WTC11 (cell line): ENCODE measurements around the gene NCOA3.

Experiments used
- ESRRA ChIP-seq: sonication (generic); formaldehyde crosslinking; IDR thresholded peaks from 2 replicates; pipeline ENCODE4 v1.8.1; 2022; ENCODE audit warnings: mild to moderate bottlenecking, missing genetic modification reagents, borderline replicate concordance
- NR1H2 ChIP-seq: sonication (generic); formaldehyde crosslinking; IDR thresholded peaks from 2 replicates; pipeline ENCODE4 v1.9.0; 2021; ENCODE audit warnings: mild to moderate bottlenecking, moderate library complexity, missing genetic modification reagents
- TF ChIP-seq, protein P1 (sequence below): fragments of 200-600 bp; IDR thresholded peaks from 2 replicates; pipeline ENCODE4 v1.8.0; 2022; ENCODE audit warnings: antibody characterized with exemption

DNA sequence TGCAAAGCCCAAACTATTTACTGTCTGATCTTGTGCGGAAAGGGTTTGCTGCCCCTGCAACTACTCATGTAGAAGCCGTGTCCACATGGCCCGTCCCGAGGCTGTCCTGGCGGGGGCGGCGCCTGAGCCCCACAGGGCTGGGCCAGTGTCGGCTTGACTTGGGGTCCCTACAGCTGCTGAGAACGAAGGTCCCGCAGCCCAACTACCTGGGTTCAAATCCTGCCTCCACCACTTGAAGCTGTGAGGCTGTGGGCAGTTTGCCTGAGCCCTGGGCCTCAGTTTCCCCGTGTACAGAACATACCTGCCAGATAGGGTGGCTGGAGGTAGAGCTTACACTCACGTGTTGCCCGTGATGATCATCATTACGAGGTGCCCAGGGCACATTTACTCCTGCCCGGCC, 172.5 kb downstream of the NCOA3 start:
- TF ChIP-seq ESRRA (CRISPR knock-in tag) (no peak), NR1H2 (CRISPR knock-in tag) (no peak)
- TF ChIP-seq, protein P1, sequence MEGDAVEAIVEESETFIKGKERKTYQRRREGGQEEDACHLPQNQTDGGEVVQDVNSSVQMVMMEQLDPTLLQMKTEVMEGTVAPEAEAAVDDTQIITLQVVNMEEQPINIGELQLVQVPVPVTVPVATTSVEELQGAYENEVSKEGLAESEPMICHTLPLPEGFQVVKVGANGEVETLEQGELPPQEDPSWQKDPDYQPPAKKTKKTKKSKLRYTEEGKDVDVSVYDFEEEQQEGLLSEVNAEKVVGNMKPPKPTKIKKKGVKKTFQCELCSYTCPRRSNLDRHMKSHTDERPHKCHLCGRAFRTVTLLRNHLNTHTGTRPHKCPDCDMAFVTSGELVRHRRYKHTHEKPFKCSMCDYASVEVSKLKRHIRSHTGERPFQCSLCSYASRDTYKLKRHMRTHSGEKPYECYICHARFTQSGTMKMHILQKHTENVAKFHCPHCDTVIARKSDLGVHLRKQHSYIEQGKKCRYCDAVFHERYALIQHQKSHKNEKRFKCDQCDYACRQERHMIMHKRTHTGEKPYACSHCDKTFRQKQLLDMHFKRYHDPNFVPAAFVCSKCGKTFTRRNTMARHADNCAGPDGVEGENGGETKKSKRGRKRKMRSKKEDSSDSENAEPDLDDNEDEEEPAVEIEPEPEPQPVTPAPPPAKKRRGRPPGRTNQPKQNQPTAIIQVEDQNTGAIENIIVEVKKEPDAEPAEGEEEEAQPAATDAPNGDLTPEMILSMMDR, result no peak
